Tibial nerve (tissue), 4 donors: ENCODE results near the gene RAB27B. TPM values are rescaled to one million over a fixed set of nuclear protein-coding genes. Genes with fewer than 3 reads are reported as not detected.

Experiments used
- DNase-seq, 2 donors: peaks; one replicate each; pipeline ENCODE4 v3.0.0-alpha.2; 2019; ENCODE audit warnings: low spot score in 2 of 2
- H3K27ac ChIP-seq, 4 donors: fragments of 200-600 bp; sonication (generic) in 3 of 4; one replicate each; pipeline ENCODE4 v1.5.1; 2017 to 2019; ENCODE audit warnings: mild to moderate bottlenecking in 1 of 4
- H3K27me3 ChIP-seq, 2 donors: fragments of 200-600 bp; sonication (generic) in 1 of 2; one replicate each; pipeline versions ENCODE4 v1.5.1 to v1.6.0; 2017 to 2019
- H3K36me3 ChIP-seq, 3 donors: fragments of 200-600 bp; sonication (generic); one replicate each; pipeline ENCODE4 v1.5.1; 2018 to 2019
- H3K4me1 ChIP-seq, 4 donors: fragments of 200-600 bp; sonication (generic) in 3 of 4; one replicate each; pipeline ENCODE4 v1.5.1; 2017 to 2019
- H3K4me3 ChIP-seq, 4 donors: fragments of 200-600 bp; sonication (generic) in 3 of 4; one replicate each; pipeline ENCODE4 v1.5.1; 2017 to 2019; ENCODE audit warnings: mild to moderate bottlenecking in 1 of 4, moderate library complexity in 1 of 4
- H3K9me3 ChIP-seq, 4 donors: fragments of 200-600 bp; sonication (generic) in 3 of 4; one replicate each; pipeline ENCODE4 v1.5.1; 2017 to 2019
- CTCF ChIP-seq, 5 experiments: fragments of 200-600 bp in 3 of 5; fragments of 450-650 bp in 2 of 5; sonication (generic) in 3 of 5; IDR thresholded peaks; one replicate each; pipeline ENCODE4 v1.5.1; 2016 to 2019; ENCODE audit warnings: antibody characterized with exemption in 5 of 5, mild to moderate bottlenecking in 3 of 5, moderate library complexity in 2 of 5
- EP300 ChIP-seq, 2 donors: sonication (generic); formaldehyde crosslinking; IDR thresholded peaks; one replicate each; pipeline ENCODE4 v1.6.1; 2017; ENCODE audit warnings: antibody characterized with exemption in 2 of 2, mild to moderate bottlenecking in 1 of 2
- POLR2A ChIP-seq, 2 donors: fragments of 450-650 bp; IDR thresholded peaks; one replicate each; pipeline ENCODE4 v1.6.1; 2017; ENCODE audit warnings: antibody characterized with exemption in 2 of 2, mild to moderate bottlenecking in 2 of 2, moderate library complexity in 2 of 2
- WGBS, 2 donors: methylation state at CpG; one replicate each; pipeline ENCODE4 v1.1.5; 2018; 5-methylcytosine and 5-hydroxymethylcytosine counted together
- total RNA-seq, 4 donors: library from RNA; depleted of rRNA; stranded (reverse); fragments of >200 nt; gene quantifications; one replicate each; pipeline ENCODE4 v1.1.0, GENCODE V29; 2016

RAB27B gene
- total RNA-seq, 4 donors from 2014 or later: under 0.01 to 0.22 TPM; not detected in 2

GRCh38 chr18:54794823-54795222 is 33.5 kb upstream of the RAB27B start:
- Histone ChIP-seq H3K4me1 (no peaks in the 10 kb centered on the region), H3K9me3 (no peaks in the 10 kb centered on the region), H3K4me3 (no peak overlapping the region), H3K27me3 (no peaks in the 10 kb centered on the region), H3K36me3 (no peaks in the 10 kb centered on the region), H3K27ac (no peak overlapping the region)
- 43 to 60% methylated on average over 1 of the region's 1 CpG for whole genome bisulfite sequencing, 2 donors
- TF ChIP-seq EP300 (IDR thresholded peaks at IDR 0.05) (no peak), POLR2A (IDR thresholded peaks at IDR 0.05) (no peak), CTCF (IDR thresholded peaks at IDR 0.05) (no peak)
- DNase-seq: no peak

- no peaks in the 10 kb centered on the region for H3K27me3 ChIP-seq
- H3K4me1 ChIP-seq: no peaks in the 10 kb centered on the region
- DNase-seq: no peak
- 75 to 86% methylated on average over 3 of the region's 3 CpGs for WGBS, 2 donors
- H3K9me3 ChIP-seq: no peaks in the 10 kb centered on the region
- H3K27ac ChIP-seq: no peak overlapping the region
- TF ChIP-seq EP300 (IDR thresholded peaks at IDR 0.05): no peak
- TF ChIP-seq POLR2A (IDR thresholded peaks at IDR 0.05): no peak
- no peak for TF ChIP-seq CTCF (IDR thresholded peaks at IDR 0.05)
- no peaks in the 10 kb centered on the region for H3K36me3 ChIP-seq
- no peak overlapping the region for H3K4me3 ChIP-seq
Measured at GRCh38 chr18:54798186-54798585, 30.1 kb upstream of the RAB27B start.

- Histone ChIP-seq H3K9me3 (no peaks in the 10 kb centered on the region), H3K4me1 (no peaks in the 10 kb centered on the region), H3K27me3 (no peaks in the 10 kb centered on the region), H3K4me3 (no peak overlapping the region), H3K36me3 (no peaks in the 10 kb centered on the region), H3K27ac (no peak overlapping the region)
- TF ChIP-seq POLR2A (IDR thresholded peaks at IDR 0.05) (no peak), EP300 (IDR thresholded peaks at IDR 0.05) (no peak), CTCF (IDR thresholded peaks at IDR 0.05) (no peak)
- WGBS, 2 donors: 63 to 88% methylated on average over 1 of the region's 1 CpG
- DNase-seq: no peak
Measured at GRCh38 chr18:54801374-54801773, 26.9 kb upstream of the RAB27B start.

- 43 to 64% methylated on average over 2 of the region's 2 CpGs for WGBS, 2 donors
- H3K4me3 ChIP-seq: no peak overlapping the region
- no peak for DNase-seq
Measured at GRCh38 chr18:54802178-54802577, 26.1 kb upstream of the RAB27B start.

More at GRCh38 chr18:54802178-54802577, 26.1 kb upstream of the RAB27B start:
- Histone ChIP-seq H3K36me3 (no peaks in the 10 kb centered on the region), H3K4me1 (no peaks in the 10 kb centered on the region), H3K27ac (no peak overlapping the region), H3K9me3 (no peaks in the 10 kb centered on the region), H3K27me3 (no peaks in the 10 kb centered on the region)
- TF ChIP-seq EP300 (IDR thresholded peaks at IDR 0.05) (no peak), CTCF (IDR thresholded peaks at IDR 0.05) (no peak), POLR2A (IDR thresholded peaks at IDR 0.05) (no peak)
